Duodenal mucosa (tissue), 2 donors: ENCODE measurements around the gene SRD5A2.

Experiments used
- H3K27ac ChIP-seq: one replicate; pipeline ENCODE4 v1.7.0; 2013; ENCODE audit warnings: low read depth, low read length
- H3K27me3 ChIP-seq, 2 donors: one replicate each; pipeline ENCODE4 v1.7.0; 2013; ENCODE audit warnings: low read length in 2 of 2, control low read depth in 1 of 2; ENCODE audit not compliant: insufficient read depth in 2 of 2, control insufficient read depth in 1 of 2
- H3K36me3 ChIP-seq, 2 donors: one replicate each; pipeline ENCODE4 v1.7.0; 2013; ENCODE audit warnings: low read length in 2 of 2, control low read depth in 1 of 2; ENCODE audit not compliant: insufficient read depth in 2 of 2, control insufficient read depth in 1 of 2
- H3K4me1 ChIP-seq, 2 donors: one replicate each; pipeline ENCODE4 v1.7.0; 2013; ENCODE audit warnings: low read length in 2 of 2, control low read depth in 1 of 2; ENCODE audit not compliant: insufficient read depth in 2 of 2, control insufficient read depth in 1 of 2
- H3K4me3 ChIP-seq, 2 donors: one replicate each; pipeline ENCODE4 v1.7.0; 2013; ENCODE audit warnings: low read length in 2 of 2, low read depth in 1 of 2
- H3K9ac ChIP-seq, 2 donors: one replicate each; pipeline ENCODE4 v1.7.0; 2013; ENCODE audit warnings: low read length in 2 of 2, low read depth in 1 of 2
- H3K9me3 ChIP-seq, 2 donors: one replicate each; pipeline ENCODE4 v1.7.0; 2013; ENCODE audit warnings: low read length in 2 of 2, control low read depth in 1 of 2; ENCODE audit not compliant: control insufficient read depth in 1 of 2

The SRD5A2 gene, protein sequence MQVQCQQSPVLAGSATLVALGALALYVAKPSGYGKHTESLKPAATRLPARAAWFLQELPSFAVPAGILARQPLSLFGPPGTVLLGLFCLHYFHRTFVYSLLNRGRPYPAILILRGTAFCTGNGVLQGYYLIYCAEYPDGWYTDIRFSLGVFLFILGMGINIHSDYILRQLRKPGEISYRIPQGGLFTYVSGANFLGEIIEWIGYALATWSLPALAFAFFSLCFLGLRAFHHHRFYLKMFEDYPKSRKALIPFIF

DNA sequence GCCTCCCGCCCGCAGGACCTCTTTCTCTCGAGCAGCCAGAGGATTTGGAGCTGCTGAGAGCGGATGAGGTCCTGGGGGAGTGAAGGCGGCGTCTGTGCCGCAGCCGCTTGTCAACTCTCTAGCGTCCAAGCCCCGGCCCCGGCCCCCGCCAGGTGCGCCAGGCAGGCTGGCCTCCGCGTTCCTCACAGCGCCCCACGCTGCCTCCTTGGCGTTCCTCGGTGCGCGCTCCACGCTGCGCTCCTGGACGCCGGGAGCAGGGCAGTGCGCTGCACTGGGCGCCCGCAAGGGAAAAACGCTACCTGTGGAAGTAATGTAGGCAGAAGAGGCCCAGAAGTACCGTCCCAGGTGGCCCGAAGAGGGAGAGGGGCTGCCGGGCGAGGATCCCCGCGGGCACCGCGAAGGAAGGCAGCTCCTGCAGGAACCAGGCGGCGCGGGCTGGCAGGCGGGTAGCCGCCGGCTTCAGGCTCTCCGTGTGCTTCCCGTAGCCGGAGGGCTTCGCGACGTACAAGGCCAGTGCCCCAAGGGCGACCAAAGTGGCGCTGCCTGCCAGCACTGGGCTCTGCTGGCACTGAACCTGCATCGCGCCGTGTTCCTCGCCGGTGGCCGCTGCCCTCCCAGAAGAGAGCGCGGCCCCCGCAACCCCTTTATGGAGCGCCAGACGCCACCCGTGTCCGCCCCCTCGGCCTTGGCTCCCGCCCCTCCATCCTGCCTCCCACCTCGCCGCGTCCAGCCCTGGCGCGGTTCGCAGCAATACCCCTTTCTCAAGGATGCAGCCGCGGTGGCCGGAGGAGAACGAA lies at the start of gene SRD5A2:
SRD5A2 (minus strand) TSS at position 618 of the 797 bp plus-strand sequence; CDS start at position 580, 38 bp downstream.
- Histone ChIP-seq H3K27ac (no peak within 1 kb of the TSS), H3K4me3 (no peak within 1 kb of the TSS), H3K4me1 (no peaks in the 10 kb centered on the region), H3K9me3 (no peaks in the 10 kb centered on the region), H3K36me3 (no peaks in the 10 kb centered on the region), H3K9ac (no peak within 1 kb of the TSS), H3K27me3 (peaks cover 19 to 23% of the 10 kb centered on the region in 2 donors)

DNA sequence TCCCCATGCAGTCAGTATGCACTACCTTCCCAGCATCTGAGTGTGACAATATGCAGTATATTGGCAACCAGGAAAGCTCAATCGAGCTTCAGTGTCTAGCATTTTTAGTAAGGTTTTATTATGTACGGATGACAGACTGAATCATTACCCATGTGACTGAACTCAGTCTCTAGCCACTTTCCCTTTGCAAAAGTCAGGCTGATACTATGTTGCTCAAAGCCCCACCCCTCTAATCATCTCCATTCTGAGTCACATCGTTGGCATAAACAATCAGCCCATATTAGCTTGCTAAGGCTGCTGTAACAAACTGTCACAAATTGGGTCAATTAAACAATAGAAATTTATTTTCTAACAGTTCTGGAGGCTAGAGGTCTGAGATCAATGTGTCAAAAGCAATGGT lies 25.8 kb upstream of the SRD5A2 start:
- Histone ChIP-seq H3K9ac (no peak overlapping the region), H3K4me1 (no peaks in the 10 kb centered on the region), H3K36me3 (no peaks in the 10 kb centered on the region), H3K4me3 (no peak overlapping the region), H3K27me3 (no peaks in the 10 kb centered on the region), H3K9me3 (peaks cover 2 to 4% of the 10 kb centered on the region in 2 donors), H3K27ac (no peak overlapping the region)

DNA sequence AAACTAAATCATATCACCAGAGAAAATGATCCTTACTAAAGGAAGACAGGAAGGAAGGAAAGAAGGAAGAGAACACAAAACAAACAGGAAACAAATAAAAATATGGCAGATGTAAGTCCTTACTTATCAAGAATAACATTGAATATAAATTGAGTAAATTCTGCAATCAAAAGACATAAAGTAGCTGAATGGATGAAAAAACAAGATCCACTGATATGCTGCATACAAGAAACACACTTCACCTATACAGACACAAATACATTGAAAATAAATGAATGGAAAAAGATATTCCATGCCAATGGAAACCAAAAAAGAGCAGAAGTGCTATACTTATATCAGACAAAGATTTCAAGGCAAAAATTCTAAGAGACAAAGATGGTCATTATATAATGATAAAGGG lies 18.0 kb upstream of the SRD5A2 start:
- no peaks in the 10 kb centered on the region for H3K27me3 ChIP-seq
- H3K9ac ChIP-seq: no peak overlapping the region
- peaks cover 2 to 5% of the 10 kb centered on the region in 2 donors for H3K9me3 ChIP-seq
- no peak overlapping the region for H3K4me3 ChIP-seq
- no peak overlapping the region for H3K27ac ChIP-seq
- no peaks in the 10 kb centered on the region for H3K4me1 ChIP-seq
- H3K36me3 ChIP-seq: no peaks in the 10 kb centered on the region

DNA sequence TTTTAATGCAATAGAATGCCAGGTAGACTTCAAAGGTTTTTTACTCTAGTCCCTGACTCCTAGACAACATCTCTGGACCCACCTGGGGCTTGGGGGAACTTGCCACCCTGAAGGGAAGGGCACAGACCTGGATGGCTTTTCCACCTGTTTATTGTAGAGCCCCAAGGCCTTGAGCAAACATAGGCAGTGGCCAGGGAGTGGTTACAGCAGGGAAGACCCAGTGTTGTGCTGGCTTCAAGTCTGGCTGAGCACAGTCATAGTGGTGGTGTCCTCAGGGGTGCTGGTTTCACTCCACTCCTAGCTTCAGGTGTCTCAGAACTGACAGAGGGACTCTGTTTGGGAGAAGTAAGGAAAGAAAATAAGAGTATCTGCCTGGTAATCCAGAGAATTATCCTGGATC lies 5.5 kb upstream of the SRD5A2 start:
- no peaks in the 10 kb centered on the region for H3K36me3 ChIP-seq
- no peak overlapping the region for H3K4me3 ChIP-seq
- H3K9me3 ChIP-seq: no peaks in the 10 kb centered on the region
- H3K27ac ChIP-seq: no peak overlapping the region
- H3K4me1 ChIP-seq: no peaks in the 10 kb centered on the region
- no peak overlapping the region for H3K9ac ChIP-seq
- peaks cover 0 to 9% of the 10 kb centered on the region in 2 donors for H3K27me3 ChIP-seq

DNA sequence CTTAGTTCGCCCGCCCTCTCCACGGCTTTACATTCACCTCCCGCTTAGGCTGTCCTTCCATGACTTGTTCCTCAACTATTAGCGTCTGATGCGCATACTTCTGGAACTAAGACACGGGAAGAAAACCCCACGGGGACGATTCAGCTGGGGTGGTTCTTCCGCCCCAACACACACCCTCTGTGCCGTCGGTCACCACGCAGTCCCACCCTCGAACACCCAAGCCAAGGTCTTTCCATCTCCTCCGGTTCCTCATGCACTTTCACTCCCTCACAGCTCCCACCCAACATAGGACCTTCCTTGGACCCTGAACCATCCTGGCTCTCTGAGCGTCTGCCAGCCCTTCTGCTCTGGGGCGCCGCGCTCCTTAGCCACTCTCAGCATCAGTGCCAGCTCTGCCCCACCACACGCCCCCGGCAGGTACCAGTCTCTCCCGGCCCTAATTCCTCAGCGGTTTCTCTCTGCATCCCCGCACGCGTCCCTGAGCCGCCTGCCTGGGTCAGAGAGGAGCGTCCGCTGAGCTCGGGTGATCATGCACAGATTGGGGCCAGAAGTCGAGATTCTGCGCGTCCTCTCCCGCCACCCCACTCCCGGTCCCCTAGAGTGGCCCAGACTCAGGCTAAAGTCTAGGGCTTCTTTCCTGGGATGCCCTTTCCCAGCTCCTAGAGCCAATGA lies 522 bp upstream of the SRD5A2 start:
- Histone ChIP-seq H3K27ac (no peak overlapping the region), H3K9me3 (no peaks in the 10 kb centered on the region), H3K36me3 (no peaks in the 10 kb centered on the region), H3K9ac (no peak overlapping the region), H3K4me1 (no peaks in the 10 kb centered on the region), H3K27me3 (peaks cover 19 to 23% of the 10 kb centered on the region in 2 donors), H3K4me3 (no peak overlapping the region)

DNA sequence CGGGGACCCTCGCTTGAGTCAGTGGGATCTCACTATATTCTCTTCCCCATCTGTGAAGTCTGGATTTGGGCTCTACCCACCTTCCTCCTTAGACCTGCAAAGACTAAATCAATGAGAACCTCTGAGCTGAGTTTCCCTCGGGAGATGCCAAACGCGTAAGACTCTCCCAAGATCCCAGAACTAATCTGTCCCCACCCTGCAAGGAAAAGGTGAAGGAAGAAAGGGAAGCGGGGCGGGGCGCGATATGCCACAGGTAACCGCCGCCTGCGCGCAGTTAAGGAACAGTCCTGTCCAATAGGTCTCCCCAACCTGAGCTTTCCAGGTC lies 780 bp downstream of the SRD5A2 start:
- Histone ChIP-seq H3K4me3 (no peak overlapping the region), H3K27me3 (peaks cover 19 to 23% of the 10 kb centered on the region in 2 donors), H3K9me3 (no peaks in the 10 kb centered on the region), H3K27ac (no peak overlapping the region), H3K9ac (no peak overlapping the region), H3K4me1 (no peaks in the 10 kb centered on the region), H3K36me3 (no peaks in the 10 kb centered on the region)

DNA sequence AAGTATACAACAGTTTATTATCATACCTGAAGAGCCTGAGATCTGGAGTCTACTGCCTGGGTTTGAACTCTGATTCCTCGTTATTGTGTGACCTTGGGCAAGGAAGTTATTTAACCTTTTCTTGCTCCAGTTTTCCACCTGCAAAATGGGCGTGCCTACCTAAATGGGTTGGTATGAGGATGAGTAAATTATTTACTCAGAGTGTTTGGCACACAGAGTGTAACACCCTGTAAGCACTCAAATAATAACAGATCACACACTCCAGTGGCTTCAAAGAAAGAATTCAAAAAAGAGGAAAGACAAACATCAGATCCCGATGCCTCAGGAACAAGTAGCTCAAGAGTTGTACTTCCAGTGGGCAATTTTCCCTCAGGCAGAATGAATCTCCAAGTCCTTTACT lies 2.4 kb downstream of the SRD5A2 start:
- no peaks in the 10 kb centered on the region for H3K36me3 ChIP-seq
- H3K9ac ChIP-seq: no peak overlapping the region
- H3K27me3 ChIP-seq: peaks cover 19 to 23% of the 10 kb centered on the region in 2 donors
- H3K27ac ChIP-seq: no peak overlapping the region
- H3K4me1 ChIP-seq: no peaks in the 10 kb centered on the region
- no peaks in the 10 kb centered on the region for H3K9me3 ChIP-seq
- no peak overlapping the region for H3K4me3 ChIP-seq

DNA sequence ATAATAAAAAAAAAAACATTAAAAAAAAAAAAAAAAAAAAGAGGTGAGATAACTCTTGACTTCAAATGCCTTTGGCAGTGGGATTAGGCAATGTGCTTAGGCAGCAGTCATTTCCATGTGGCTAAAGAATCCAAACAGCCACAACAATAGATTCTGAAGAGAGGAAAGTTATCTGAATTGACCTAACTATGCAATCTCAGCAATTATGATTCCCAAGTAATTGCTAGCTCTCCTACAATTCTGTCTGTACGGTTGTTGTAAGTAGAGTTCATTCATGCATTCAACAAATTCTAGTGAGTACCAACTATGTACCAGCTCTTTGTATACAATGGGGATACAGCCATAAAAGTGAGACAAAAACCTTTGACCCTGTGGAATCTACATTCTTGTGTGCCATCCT lies 3.6 kb downstream of the SRD5A2 start:
- H3K9me3 ChIP-seq: no peaks in the 10 kb centered on the region

DNA sequence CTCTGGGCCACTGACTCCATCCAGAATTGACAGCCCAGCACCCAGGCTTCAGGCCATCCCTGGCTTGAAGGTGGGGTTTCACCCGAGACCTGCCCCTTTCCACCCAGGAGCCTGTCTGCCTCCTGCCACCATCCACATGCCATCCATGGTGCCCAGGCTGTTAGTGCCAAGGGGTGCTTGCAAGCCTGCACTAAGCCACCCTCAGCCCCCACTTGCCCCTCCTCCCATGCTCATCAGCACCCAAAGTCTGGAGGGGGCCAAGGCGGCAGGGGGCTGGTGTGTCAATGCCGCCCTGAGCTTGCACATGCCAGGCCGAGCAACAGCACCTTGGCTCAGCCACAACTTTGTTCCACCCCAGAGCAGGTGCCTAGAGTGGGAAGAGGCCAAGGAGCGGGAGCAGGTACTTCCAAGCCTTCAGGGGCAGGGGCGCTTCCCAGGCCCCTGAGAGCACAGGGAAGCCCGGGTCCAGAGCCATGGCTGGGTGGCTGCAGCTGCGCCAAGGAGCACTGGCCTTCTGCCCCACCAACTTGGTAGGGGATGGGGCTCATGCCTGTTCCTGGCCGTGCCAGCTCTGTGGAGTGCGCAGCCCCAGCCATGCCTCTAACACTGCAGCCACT lies 12.0 kb downstream of the SRD5A2 start:
- Histone ChIP-seq H3K4me1 (no peaks in the 10 kb centered on the region), H3K4me3 (no peak overlapping the region)

More for the DNA sequence above, 3.6 kb downstream of the SRD5A2 start:
- Histone ChIP-seq H3K27ac (no peak overlapping the region), H3K4me1 (no peaks in the 10 kb centered on the region), H3K27me3 (peaks cover 19 to 23% of the 10 kb centered on the region in 2 donors), H3K9ac (no peak overlapping the region), H3K36me3 (no peaks in the 10 kb centered on the region), H3K4me3 (no peak overlapping the region)

DNA sequence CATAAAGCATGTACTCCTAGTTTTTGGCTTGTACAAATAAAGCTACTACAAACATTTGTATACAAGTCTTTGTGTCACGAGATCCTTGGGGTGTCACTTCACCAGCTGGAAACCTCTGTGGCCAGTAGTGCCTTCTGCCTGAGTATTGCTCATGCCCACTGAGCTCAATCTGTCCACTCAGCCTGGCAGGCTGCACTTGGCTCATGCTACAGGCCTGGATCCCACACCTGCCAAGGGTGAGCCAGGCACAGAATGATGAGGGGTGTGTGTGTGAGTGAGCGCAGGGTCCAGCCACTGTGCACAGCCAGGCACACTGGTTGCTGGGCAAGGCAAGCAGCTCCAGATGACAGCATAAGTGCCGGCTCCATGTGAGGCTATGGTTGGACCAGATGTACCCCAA lies 13.1 kb downstream of the SRD5A2 start:
- no peak overlapping the region for H3K27ac ChIP-seq

More for the DNA sequence above, 12.0 kb downstream of the SRD5A2 start:
- no peak overlapping the region for H3K27ac ChIP-seq
- no peaks in the 10 kb centered on the region for H3K9me3 ChIP-seq
- no peak overlapping the region for H3K9ac ChIP-seq
- H3K36me3 ChIP-seq: no peaks in the 10 kb centered on the region
- no peaks in the 10 kb centered on the region for H3K27me3 ChIP-seq

More for the DNA sequence above, 13.1 kb downstream of the SRD5A2 start:
- Histone ChIP-seq H3K4me3 (no peak overlapping the region), H3K9ac (no peak overlapping the region), H3K27me3 (no peaks in the 10 kb centered on the region), H3K9me3 (no peaks in the 10 kb centered on the region), H3K36me3 (no peaks in the 10 kb centered on the region), H3K4me1 (no peaks in the 10 kb centered on the region)
